HT1080 (cell line): ENCODE data around the gene CYP4V2. TPM values are rescaled to one million over a fixed set of nuclear protein-coding genes. Genes with fewer than 3 reads are reported as not detected.

Source experiments
- total RNA-seq: library from RNA; depleted of rRNA; stranded (reverse); fragments of >200 nt; shearing (Covaris generic); gene quantifications from 2 replicates; pipeline ENCODE4 v1.2.3, GENCODE V29; 2014; rRNA removed

CYP4V2 gene
- total RNA-seq, 1 experiment from 2014 or later = 5.2 TPM

Other genes with a start within 250 kb of the CYP4V2 start
- 0.84 and 2.9 TPM in 2 replicates for gene TLR3, start 122.4 kb upstream of the CYP4V2 start, total RNA-seq
- 1.5 TPM in 2 replicates for gene FAM149A, start 86.9 kb upstream of the CYP4V2 start, total RNA-seq
- not detected in 2 replicates for gene KLKB1, start 35.9 kb downstream of the CYP4V2 start, total RNA-seq
- not detected in 2 replicates for gene F11, start 74.6 kb downstream of the CYP4V2 start, total RNA-seq